GM19043 (cell line): ENCODE data around the gene TNFRSF12A.

ENCODE experiments used
- ATAC-seq: cut with Tn5 transposase; IDR thresholded peaks from one replicate; pipeline ENCODE4 v1.9.1; 2021; ENCODE audit warnings: low read depth; ENCODE audit not compliant: unreplicated experiment

Gene TNFRSF12A

GRCh38 chr16:2985462-2985861 is 34.7 kb upstream of the TNFRSF12A start:
- no peak for ATAC-seq

- no peak for ATAC-seq
Observed at GRCh38 chr16:2985893-2986355, 34.2 kb upstream of the TNFRSF12A start.

- no peak for ATAC-seq
Observed at GRCh38 chr16:2986623-2987188, 33.5 kb upstream of the TNFRSF12A start.

GRCh38 chr16:2987286-2987685 is 32.9 kb upstream of the TNFRSF12A start:
- no peak for ATAC-seq

- no peak for ATAC-seq
Observed at GRCh38 chr16:2987833-2988232, 32.3 kb upstream of the TNFRSF12A start.

- no peak for ATAC-seq
Observed at GRCh38 chr16:2988590-2989099, 31.5 kb upstream of the TNFRSF12A start.

- ATAC-seq: no peak
Observed at GRCh38 chr16:2990891-2991290, 29.3 kb upstream of the TNFRSF12A start.

- no peak for ATAC-seq
Observed at GRCh38 chr16:2991566-2992261, 28.5 kb upstream of the TNFRSF12A start.

GRCh38 chr16:2992383-2993081 is 27.6 kb upstream of the TNFRSF12A start:
- ATAC-seq: no peak

GRCh38 chr16:2996298-2996697 is 23.9 kb upstream of the TNFRSF12A start:
- no peak for ATAC-seq

- ATAC-seq: no peak
Observed at GRCh38 chr16:2999929-3000328, 20.2 kb upstream of the TNFRSF12A start.

- no peak for ATAC-seq
Observed at GRCh38 chr16:3000540-3000939, 19.6 kb upstream of the TNFRSF12A start.

GRCh38 chr16:3001316-3001715 is 18.9 kb upstream of the TNFRSF12A start:
- ATAC-seq: no peak

- ATAC-seq: peak; percentile 96
Observed at GRCh38 chr16:3003582-3004270, 16.4 kb upstream of the TNFRSF12A start.

- ATAC-seq: peak; percentile 10
Observed at GRCh38 chr16:3004319-3004718, 15.8 kb upstream of the TNFRSF12A start.

GRCh38 chr16:3004781-3005284 is 15.3 kb upstream of the TNFRSF12A start:
- no peak for ATAC-seq

GRCh38 chr16:3007059-3007956 is 12.9 kb upstream of the TNFRSF12A start:
- no peak for ATAC-seq

- no peak for ATAC-seq
Observed at GRCh38 chr16:3007957-3008689, 12.0 kb upstream of the TNFRSF12A start.

GRCh38 chr16:3008690-3009037 is 11.5 kb upstream of the TNFRSF12A start:
- no peak for ATAC-seq
